Stimulated activated CD8-positive, alpha-beta memory T cell treated with anti-CD3 and anti-CD28 coated beads, Interleukin-15, amount 100 ng/mL, for 24 hours (primary cell): ENCODE results near the gene TRNAU1AP.

ENCODE experiments used
- DNase-seq: peaks from one replicate; pipeline ENCODE4 v3.0.0-alpha.2; 2020; ENCODE audit warnings: low read depth

The TRNAU1AP gene

DNA sequence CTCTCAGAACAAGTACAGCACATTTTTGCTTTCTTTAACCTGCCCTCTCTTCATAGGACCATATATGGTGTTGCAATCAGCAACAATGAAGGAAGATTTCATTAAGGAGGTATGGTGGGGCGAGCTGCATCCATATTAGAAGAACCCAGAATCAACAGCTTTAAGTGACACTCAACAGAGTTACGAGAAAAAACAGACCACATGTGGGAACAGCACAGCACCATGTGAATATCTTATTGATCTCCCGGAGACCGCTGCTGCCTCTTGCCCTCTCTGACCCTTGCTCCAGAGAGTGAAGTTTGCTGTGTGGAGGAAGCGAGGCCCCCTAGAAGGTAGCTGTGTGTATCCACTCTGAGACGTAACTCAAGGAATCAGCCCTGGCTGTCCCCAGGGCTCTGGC is 52.1 kb downstream of the TRNAU1AP start:
- DNase-seq, result no peak

DNA sequence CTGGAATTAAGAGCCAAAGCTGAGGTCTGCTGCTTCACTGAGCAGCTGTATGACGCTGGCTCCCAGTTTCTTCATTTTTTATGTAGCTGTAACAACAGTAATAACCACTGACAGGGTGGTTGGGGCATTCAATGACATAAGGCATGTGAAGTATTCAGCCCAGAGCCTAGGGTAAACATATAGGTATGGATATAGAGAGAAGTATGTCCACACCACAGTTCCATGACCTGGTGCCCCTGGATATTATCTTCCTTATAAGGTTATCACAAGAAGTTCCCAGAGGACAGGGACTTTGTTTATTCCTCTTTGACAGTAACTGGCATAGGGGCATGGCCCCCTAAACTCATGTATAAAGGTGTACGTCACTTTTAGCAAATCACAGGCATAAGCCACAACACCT is 53.9 kb downstream of the TRNAU1AP start:
- no peak for DNase-seq

DNA sequence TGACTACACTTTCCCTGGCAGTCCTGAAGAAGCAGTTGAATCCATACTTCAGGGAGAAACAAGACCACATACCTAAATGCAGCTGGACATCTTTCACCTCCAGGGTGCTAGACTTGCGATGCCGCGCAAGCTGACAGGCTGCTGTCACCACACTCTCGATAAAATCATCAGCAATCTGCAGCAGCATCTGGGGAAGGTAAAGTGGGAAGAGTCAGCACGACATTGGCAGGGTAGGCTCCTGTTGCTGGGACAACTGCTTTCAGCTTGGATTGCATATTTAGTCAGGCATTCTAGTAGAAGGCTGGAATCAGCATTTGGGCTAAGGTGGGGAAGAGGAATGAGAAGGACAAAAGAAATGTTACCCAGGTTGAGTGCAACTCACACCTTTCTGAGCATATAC is 60.3 kb downstream of the TRNAU1AP start:
- DNase-seq, result no peak
